Measurements from ENCODE around the gene NIPA2.

DNA sequence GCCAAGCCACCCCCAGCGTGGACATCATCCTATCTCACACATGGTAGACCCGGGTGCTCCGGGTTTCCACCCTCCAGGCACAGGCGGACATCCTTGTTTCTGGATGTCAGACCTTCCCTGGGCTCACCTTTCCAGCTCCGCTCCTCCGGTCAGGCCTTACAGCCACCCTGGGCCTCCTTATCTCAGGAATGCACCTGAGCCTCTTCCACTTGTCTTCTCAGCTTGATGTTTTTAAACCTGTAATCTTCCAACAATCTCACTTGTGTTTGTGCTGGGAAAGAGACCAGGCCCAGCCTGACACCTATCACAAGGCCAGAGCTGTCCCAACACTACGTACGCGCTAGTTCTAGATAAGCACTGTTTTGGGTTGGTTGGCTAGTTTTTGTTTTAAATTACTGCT is 53.9 kb downstream of the NIPA2 start:
- TF ChIP-seq, protein P1, sequence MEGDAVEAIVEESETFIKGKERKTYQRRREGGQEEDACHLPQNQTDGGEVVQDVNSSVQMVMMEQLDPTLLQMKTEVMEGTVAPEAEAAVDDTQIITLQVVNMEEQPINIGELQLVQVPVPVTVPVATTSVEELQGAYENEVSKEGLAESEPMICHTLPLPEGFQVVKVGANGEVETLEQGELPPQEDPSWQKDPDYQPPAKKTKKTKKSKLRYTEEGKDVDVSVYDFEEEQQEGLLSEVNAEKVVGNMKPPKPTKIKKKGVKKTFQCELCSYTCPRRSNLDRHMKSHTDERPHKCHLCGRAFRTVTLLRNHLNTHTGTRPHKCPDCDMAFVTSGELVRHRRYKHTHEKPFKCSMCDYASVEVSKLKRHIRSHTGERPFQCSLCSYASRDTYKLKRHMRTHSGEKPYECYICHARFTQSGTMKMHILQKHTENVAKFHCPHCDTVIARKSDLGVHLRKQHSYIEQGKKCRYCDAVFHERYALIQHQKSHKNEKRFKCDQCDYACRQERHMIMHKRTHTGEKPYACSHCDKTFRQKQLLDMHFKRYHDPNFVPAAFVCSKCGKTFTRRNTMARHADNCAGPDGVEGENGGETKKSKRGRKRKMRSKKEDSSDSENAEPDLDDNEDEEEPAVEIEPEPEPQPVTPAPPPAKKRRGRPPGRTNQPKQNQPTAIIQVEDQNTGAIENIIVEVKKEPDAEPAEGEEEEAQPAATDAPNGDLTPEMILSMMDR (conservative IDR thresholded peaks at IDR 0.05; ENCODE audit: low read length), result no peak
- TF ChIP-seq EZH2phosphoT487 (IDR thresholded peaks at IDR 0.05; ENCODE audit: borderline replicate concordance, low read depth, low read length), result no peak

Measured in OCI-LY7 (cell line).